GM06990 (cell line): ENCODE data around the gene C15orf62.

Experiments used
- DNase-seq: peaks from one replicate; pipeline ENCODE4 v3.0.0-alpha.2; 2011; ENCODE audit not compliant: insufficient read length; ENCODE audit errors: extremely low read depth
- H3K27me3 ChIP-seq: replicated peaks from 2 replicates; pipeline ENCODE4 v1.6.0; 2011; ENCODE audit warnings: low read length; ENCODE audit not compliant: control insufficient read depth, insufficient read depth
- H3K36me3 ChIP-seq: 2 replicates; pipeline ENCODE4 v1.5.1; 2011; ENCODE audit warnings: low read length; ENCODE audit not compliant: control insufficient read depth, insufficient read depth
- H3K4me3 ChIP-seq: replicated peaks from 2 replicates; pipeline ENCODE4 v1.5.1; 2011; ENCODE audit warnings: low read depth, mild to moderate bottlenecking, control low read depth, low read length
- CTCF ChIP-seq: IDR thresholded peaks from 2 replicates; pipeline ENCODE4 v1.5.1; 2011; ENCODE audit warnings: low read length, control low read depth, mild to moderate bottlenecking, inconsistent platforms; ENCODE audit not compliant: insufficient read depth, poor library complexity, severe bottlenecking

Gene C15orf62

GRCh38 chr15:40771242-40771641 lies 1.5 kb downstream of the C15orf62 start:
- Histone ChIP-seq H3K27me3 (no peaks in the 10 kb centered on the region), H3K36me3 (peaks cover 26% of the 10 kb centered on the region), H3K4me3 (no peak overlapping the region)
- no peak for TF ChIP-seq CTCF
- DNase-seq, result no peak

DNA sequence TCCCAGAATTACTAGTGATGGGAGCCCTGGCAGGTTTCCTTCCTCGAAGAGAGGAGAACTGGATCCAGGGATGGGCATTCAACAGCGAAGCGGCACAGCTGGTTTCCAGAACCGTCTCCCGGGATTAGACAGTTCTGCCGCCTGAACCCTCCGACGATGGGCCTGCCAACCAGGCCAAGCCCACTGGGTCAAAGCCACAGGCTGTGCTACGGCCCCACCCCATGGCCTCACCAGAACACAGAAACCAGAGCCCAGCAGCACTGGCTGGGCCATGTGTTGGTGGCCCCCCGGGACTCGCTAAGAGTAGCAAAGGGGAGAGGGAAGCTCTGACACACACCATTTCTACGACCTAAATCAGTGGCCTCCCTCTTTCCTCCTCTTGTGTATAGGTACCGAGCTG lies 2.2 kb downstream of the C15orf62 start:
- TF ChIP-seq CTCF, result no peak
- Histone ChIP-seq H3K36me3 (peaks cover 29% of the 10 kb centered on the region), H3K4me3 (no peak overlapping the region), H3K27me3 (no peaks in the 10 kb centered on the region)
- no peak for DNase-seq

DNA sequence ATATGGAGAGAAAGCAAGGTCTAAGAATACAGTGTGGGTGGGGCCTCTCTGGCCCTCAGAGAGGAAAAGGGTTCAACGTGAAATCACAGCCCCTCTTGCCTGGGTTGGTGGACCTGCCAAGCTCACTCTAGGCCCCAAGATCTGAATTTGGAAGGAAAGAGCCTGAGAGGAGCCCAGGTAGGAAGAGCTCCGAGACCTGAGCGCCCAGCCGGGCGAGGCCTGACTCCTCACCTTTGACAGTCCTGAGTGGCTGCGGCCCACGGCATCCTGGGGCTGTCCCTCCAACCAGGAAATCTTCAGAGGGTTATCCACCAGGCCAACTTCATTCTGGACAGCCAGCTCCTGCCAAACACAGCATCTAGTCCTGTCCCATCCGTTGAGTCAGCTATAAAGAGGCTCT lies 3.7 kb downstream of the C15orf62 start:
- peaks cover 24% of the 10 kb centered on the region for H3K36me3 ChIP-seq
- no peak for DNase-seq
- no peaks in the 10 kb centered on the region for H3K27me3 ChIP-seq
- no peak for TF ChIP-seq CTCF
- no peak overlapping the region for H3K4me3 ChIP-seq

GRCh38 chr15:40773902-40774301 lies 4.1 kb downstream of the C15orf62 start:
- H3K27me3 ChIP-seq, result no peaks in the 10 kb centered on the region
- DNase-seq, result no peak
- TF ChIP-seq CTCF, result no peak
- peaks cover 25% of the 10 kb centered on the region for H3K36me3 ChIP-seq
- no peak overlapping the region for H3K4me3 ChIP-seq

DNA sequence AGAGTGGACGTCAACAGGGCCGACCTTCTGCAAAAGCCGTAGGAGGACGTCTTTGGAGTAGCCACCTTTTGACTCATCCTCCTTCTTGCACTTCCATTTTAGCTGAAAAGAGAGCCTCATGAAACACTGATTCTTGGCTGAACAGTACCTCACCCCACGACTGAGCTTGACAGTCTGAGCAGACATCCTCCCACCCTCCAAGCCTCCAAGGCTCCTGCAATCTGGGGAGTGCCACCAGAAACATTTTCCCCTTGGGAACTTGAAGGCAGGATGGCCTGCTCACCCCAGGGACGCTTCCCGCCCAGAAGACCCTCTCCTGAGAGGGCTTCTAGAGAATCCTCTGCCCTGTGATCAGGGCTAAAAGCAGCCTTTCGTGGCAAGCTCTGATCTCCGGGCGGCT lies 5.2 kb downstream of the C15orf62 start:
- DNase-seq, result no peak
- Histone ChIP-seq H3K36me3 (peaks cover 33% of the 10 kb centered on the region), H3K27me3 (no peaks in the 10 kb centered on the region), H3K4me3 (no peak overlapping the region)
- TF ChIP-seq CTCF, result no peak

DNA sequence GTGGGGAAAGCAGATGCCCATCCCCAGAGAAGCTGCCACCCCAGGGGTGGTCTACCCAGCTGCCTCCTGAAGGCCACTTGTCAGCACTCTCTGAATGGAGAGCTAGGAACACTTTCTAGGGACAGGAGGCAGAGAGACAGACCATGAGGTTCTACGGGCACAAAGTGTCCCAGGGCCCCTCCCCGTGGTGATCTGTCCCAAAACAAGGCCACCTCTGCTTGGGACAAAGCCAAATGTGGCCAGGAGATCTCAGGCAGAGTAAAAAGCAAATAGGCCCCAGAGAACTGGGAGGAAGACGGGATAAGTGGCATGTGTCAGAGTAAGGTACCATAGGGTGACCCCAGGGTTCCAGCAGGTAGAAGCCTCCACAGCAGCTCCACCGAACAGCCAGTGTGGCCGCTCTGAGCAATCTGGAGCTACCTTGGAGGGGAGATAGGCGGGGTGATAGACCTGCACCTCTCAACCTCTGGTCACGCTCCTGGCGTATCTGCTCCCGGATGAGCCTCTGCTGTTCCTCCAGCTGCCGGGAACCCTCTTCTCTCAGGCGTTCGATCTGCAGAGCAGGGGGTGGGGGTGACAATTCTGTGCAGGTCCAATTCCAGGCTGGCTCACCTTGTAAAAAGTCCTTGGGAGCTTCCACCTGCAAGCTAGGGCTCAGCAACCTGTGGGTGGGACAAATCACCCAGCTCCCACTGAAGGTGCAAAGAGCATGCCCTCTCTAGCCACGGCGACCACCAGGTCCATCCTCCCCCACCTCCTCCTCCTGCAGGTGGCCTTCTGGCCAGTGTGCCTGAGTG lies 6.2 kb downstream of the C15orf62 start:
- H3K36me3 ChIP-seq, result peaks cover 33% of the 10 kb centered on the region
- no peak for DNase-seq
- no peaks in the 10 kb centered on the region for H3K27me3 ChIP-seq
- no peak for TF ChIP-seq CTCF
- no peak overlapping the region for H3K4me3 ChIP-seq
